GM10248 (cell line): Measurements from ENCODE around the gene PRPH2.
A peak's percentile ranks its signal among the peaks of the same experiment; 100 is the strongest.
"Not testable (repeated sequence)": the region's sequence is repeated elsewhere in the genome, so short reads cannot be mapped to it uniquely, and the experiment has no call there.

Experiments
- CTCF ChIA-PET: fragments of 300-600 bp; sonication (Branson Sonifier 250); formaldehyde crosslinking; extraction: SDS; loops from one replicate; lab custom pipeline; 2021; ENCODE audit warnings: antibody characterized with exemption; lab: Yijun Ruan, JAX
- POLR2A ChIA-PET: fragments of 350-650 bp; sonication (Branson Sonifier 250); formaldehyde crosslinking; extraction: SDS; loops from one replicate; lab custom pipeline; 2020; ENCODE audit warnings: antibody characterized with exemption; lab: Yijun Ruan, JAX
- DNase-seq: peaks from one replicate; pipeline ENCODE4 v3.0.0; 2012; ENCODE audit errors: extremely low spot score
- TF ChIP-seq, protein P1 (sequence below): IDR thresholded peaks from 2 replicates; pipeline ENCODE4 v1.5.1; 2012; ENCODE audit warnings: mild to moderate bottlenecking, low read depth; ENCODE audit errors: extremely low read depth, missing control alignments, control extremely low read depth

PRPH2 gene

GRCh38 chr6:42744351-42744893 lies 22.0 kb upstream of the PRPH2 start:
- CTCF ChIA-PET = interaction anchor here (1.4 to 9.9 kb wide), 3 partner anchors 10 to 25 kb away, joined by 5 to 84 read pairs (median 26); no protein-coding TSS in a partner anchor

DNA sequence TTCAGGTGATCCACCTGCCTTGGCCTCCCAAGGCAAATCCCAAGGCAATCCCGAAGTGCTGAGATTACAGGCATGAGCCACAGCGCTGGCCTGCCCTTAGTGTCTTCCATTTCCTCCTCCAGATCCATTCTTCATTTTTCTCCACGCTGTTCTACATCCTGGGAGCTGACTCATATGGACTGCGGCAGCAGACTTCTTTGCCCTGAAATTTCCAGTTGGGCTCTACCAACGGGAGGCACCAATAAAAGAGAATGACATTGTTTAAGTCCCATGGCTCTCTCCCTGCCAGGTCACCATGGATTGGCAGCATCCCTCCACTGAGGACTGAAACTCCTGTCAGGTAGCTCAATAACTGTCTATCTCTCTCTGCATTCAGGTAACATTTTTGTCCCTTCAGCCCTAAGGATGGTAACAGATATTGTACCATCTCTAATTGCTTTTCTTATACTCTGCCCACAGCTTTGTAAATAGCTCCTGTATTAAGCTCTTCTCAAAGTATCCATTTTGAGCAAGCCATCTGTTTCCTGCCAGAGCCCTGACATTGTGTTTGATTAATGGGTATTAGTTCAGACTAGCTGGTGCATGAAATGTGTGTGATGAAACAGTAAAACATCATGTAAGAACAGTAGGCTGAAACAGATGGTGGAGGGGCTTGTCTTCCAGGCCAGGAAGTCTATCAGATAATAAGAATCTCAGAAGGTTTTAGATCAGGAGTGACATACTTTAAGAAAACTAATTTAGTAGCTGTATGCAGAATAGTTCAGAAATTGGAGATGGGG lies 19.9 kb upstream of the PRPH2 start:
- TF ChIP-seq, protein P1, sequence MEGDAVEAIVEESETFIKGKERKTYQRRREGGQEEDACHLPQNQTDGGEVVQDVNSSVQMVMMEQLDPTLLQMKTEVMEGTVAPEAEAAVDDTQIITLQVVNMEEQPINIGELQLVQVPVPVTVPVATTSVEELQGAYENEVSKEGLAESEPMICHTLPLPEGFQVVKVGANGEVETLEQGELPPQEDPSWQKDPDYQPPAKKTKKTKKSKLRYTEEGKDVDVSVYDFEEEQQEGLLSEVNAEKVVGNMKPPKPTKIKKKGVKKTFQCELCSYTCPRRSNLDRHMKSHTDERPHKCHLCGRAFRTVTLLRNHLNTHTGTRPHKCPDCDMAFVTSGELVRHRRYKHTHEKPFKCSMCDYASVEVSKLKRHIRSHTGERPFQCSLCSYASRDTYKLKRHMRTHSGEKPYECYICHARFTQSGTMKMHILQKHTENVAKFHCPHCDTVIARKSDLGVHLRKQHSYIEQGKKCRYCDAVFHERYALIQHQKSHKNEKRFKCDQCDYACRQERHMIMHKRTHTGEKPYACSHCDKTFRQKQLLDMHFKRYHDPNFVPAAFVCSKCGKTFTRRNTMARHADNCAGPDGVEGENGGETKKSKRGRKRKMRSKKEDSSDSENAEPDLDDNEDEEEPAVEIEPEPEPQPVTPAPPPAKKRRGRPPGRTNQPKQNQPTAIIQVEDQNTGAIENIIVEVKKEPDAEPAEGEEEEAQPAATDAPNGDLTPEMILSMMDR = no peak
- POLR2A ChIA-PET = no interaction called here

More at GRCh38 chr6:42744351-42744893, 22.0 kb upstream of the PRPH2 start:
- no peak for DNase-seq
- TF ChIP-seq, protein P1 = no peak
- POLR2A ChIA-PET = interaction anchor here (0.7 kb wide), 1 partner anchor 39 kb away, joined by 3 read pairs; no protein-coding TSS in a partner anchor

DNA sequence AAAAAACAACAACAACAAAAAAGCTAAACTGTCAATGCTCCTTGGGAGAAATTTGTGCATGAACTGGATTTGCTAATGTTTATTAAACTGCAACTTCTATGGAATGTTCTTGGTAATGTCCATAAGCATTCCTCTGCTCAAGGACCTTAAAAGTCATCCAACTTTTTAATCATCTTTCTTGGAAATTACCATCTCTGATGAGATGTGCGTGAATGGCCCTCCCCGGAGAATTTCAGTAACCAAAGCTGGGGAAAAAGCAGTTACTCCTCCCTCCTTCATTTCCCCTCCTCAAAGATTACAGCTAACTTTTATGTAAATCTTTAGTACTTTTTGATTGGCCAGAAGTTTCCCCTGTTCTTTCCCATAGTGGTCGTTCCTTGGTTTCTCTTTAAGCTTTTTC lies 18.3 kb upstream of the PRPH2 start:
- TF ChIP-seq, protein P1 = no peak
- ChIA-PET POLR2A (interaction anchor here (0.6 kb wide), 1 partner anchor 44 kb away, joined by 3 read pairs; no protein-coding TSS in a partner anchor), CTCF (interaction anchor here (1.1 to 9.9 kb wide), 3 partner anchors 13 to 79 kb away, joined by 3 to 84 read pairs (median 12); no protein-coding TSS in a partner anchor)
- no peak for DNase-seq

More for the DNA sequence above, 19.9 kb upstream of the PRPH2 start:
- no peak for DNase-seq
- CTCF ChIA-PET = interaction anchor here (0.8 to 9.9 kb wide), 7 partner anchors 11 to 195 kb away, joined by 3 to 84 read pairs (median 3); no protein-coding TSS in a partner anchor

DNA sequence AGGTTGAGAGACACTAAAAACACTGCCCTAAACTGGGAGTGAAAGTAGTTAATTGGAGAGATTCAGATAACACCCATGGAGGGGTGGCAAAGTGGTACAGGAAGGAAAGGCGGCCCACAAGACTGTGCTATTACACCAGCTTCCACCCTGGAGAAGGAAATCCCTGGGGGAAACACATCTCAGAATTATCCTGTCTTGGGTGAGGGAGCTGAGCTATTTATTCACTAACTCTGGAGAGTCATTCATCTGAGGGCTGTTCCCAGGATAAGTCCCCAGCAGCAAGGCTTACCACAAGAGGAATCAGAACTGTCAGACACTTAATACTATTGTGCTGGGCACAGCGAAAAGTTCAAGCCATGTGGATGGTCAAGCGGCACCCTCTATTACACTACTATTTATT lies 13.6 kb upstream of the PRPH2 start:
- DNase-seq = peak; percentile 3
- ChIA-PET CTCF (interaction anchor here (1.4 kb wide), 1 partner anchor 10 kb away, joined by 5 read pairs; no protein-coding TSS in a partner anchor), POLR2A (no interaction called here)
- TF ChIP-seq, protein P1 = no peak

GRCh38 chr6:42733867-42734481 lies 11.6 kb upstream of the PRPH2 start:
- DNase-seq, POLR2A ChIA-PET: not testable (repeated sequence)
- CTCF ChIA-PET = interaction anchor here (0.8 to 1.3 kb wide), 3 partner anchors 8 to 12 kb away, joined by 3 to 5 read pairs (median 4); partner anchors contain the start of gene TBCC

GRCh38 chr6:42729731-42730130 lies 7.3 kb upstream of the PRPH2 start:
- CTCF ChIA-PET = interaction anchor here (0.9 to 7.0 kb wide), 4 partner anchors 13 to 131 kb away, joined by 3 to 84 read pairs (median 3); partner anchors contain the start of gene TBCC
- POLR2A ChIA-PET = interaction anchor here (0.6 to 0.8 kb wide), 3 partner anchors 16 to 425 kb away, joined by 3 to 5 read pairs (median 5); partner anchors contain the start of gene TBCC
- TF ChIP-seq, protein P1 = no peak
- DNase-seq = no peak
